NCI-H128 (cell line): ENCODE data around the gene NUDT14.

Source experiments
- DNase-seq: peaks from one replicate; lab custom pipeline; 2025; ENCODE audit not compliant: unreplicated experiment; lab: John Stamatoyannopoulos, UW

NUDT14 gene

DNA sequence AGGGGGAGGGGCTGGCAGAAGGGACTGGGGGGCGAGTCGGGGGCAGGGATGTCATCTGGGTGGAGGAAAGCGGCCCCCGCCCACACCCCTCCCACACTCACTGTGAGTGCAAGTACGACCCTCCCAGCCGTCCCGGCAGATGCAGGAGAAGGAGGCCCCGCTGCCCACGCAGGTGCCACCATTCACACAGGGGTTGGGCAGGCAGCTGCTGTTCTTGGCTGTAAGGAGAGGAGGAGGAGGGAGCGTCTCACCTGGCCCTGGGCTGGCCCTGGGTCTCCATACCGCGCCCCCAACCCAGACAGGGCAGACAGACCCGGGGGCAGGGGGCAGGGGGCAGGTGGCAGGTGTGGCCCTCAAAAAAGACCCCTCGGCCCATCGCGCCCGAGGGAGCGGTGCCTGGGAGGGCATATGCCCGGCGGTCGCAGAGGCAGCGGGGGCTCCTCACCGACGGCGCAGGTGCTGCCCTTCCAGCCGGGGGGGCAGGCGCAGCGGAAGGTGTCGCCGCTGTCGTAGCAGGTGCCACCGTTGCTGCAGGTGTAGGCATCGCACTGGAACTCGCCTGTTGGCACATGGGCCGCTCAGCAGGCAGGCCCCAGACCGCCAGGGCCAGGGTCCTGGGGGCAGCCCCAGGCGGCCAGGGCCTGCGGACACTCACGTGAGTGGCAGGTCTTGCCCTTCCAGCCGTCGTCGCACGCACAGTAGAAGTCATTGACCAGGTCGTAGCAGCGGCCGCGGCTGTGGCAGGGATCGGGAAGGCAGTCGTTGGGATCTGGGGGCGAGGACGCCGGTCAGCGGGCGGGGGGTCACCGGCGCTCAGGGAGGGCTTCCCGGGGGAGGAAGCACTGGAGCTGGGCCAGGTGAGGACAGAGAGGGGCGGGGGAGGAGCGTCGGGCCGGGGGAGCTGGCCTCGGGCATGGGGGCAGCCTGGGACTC lies 33.2 kb downstream of the NUDT14 start:
- no peak for DNase-seq

DNA sequence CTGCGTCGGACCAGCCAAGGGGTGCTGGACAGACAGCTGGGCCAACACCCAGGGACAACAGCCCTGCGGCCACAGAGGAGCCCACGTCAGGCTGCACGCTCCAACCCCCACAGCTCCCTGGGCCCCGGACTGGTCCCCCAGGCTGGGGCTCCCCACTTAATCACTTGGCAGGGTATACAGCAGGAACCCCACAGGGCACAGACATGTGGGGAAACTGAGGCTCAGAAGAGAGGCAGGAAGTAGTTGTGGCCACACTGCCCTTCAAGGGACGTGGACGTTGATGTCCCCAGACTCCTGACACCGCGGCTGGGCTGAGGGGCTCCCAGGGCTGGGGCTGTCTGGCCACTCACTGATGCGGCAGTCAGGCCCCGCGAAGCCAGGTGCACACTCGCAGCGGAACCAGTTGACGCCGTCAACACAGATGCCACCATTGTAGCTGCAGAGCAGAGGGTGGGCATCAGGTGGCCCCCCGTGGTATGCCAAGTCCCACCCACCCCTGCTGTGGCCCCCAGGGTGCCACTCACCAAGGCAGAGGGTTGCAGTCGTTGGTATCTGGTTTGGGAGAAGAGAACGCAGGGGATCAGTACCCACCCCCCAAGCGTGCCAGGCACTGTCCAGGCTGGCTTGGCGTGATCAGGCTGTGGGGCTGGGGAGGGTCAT lies 34.0 kb downstream of the NUDT14 start:
- DNase-seq: no peak

DNA sequence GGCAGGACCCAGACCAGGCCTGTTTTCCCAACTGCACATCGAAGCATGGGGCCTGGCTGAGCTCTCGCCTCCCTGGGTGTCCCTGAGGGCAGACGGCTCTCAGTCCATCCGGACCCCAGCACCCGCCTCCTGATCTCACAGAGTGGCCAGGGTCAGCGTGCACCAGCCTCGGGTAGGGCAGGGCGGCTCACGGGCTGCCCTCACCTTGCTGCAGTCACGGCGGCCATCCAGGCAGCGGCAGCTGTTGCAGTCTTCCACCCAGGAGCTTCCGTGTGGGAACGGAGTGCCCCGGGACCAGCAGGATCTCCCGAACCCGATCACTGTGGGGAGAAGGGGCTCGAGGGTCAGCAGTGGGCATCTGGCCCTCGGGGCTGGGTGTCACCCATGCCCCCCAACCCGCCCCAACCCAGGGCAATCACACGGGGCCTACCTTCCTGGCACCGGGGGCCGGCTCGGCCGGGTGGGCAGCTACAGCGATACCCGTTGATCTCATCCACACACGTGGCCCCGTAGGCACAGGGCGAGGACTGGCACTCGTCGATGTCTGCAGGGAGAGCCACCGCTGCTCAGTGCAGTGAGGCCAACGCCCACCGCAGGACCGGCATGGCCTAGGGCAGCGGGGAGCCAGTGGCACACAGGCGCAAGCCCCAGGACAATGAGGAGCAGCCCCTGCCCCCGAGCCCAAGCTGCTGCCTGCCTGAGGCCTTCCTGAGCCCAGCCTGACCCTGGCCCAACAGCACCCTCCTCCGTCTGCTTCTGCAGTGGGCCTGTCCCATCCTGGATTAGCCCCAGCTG lies 34.7 kb downstream of the NUDT14 start:
- DNase-seq: no peak

DNA sequence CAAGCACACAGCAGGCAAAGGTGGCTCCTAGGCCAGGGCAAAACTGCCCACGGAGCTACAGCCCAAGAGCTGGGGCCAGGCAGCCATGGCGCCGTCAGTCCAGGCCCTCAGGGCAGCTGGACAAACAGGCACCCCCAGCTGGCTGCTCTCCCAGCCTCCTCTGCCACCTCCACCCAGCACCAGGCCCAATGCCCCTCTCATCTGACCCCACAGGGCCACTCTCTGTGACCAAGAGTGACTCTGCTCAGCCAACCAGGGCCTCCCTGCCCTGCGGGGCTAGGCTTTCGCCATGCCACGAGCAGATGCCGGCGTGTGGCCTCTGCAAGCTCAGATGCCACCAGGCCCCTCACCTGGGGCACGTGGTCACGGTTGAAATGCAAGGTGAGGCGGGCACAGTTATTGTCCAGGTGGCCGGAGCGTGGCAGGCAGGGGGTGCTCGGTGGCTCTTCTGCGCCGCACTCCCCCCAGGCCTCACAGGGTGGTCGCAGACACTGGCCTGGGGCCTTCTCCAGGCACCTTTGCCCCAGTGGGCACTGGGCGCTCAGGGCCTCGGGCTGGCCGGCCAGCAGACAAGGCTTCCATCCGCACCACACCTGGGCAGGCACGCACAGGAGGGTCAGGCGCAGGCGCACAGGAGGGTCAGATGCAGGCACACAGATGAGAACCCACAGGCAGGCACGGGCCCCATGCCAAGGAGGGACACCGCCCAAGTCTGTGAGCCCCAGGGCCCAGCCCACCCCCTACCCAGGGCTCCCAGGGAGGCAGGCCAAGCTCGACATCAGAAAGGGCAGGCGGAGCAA lies 35.5 kb downstream of the NUDT14 start:
- DNase-seq: no peak

DNA sequence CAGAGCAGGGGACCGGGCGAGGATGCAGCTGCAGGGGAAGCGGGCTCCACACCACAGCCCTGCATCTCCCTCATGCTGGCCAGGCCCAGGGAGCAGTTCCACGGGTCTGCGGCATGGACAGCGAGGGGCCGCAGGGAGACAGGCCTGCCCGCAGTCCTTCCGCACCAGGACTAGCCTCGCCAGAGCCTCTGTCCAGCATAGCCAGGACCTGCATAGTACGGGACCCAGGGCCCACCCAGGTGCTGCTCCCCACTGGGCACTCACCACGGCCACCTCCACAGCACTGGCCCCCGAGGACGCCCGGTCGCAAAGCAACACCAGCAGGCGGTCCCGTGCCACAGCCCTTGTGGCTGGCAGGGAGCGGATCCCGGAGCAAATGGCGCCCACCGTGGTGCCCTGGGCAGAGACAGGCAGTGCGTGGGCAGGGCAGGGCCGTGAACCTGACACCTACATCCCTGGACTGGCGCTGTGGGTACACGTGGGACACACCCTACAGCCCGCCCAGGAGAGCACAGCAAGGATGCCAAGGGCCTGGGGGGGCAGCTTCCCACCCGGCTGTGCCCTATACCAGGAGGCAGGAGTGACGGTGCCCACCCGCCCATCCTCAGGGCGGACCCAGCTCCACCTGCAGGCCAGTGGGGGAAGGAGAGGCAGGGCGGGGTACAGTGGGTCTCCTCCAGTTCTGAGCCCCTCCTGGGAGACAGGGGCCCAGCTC lies 36.3 kb downstream of the NUDT14 start:
- DNase-seq: no peak

DNA sequence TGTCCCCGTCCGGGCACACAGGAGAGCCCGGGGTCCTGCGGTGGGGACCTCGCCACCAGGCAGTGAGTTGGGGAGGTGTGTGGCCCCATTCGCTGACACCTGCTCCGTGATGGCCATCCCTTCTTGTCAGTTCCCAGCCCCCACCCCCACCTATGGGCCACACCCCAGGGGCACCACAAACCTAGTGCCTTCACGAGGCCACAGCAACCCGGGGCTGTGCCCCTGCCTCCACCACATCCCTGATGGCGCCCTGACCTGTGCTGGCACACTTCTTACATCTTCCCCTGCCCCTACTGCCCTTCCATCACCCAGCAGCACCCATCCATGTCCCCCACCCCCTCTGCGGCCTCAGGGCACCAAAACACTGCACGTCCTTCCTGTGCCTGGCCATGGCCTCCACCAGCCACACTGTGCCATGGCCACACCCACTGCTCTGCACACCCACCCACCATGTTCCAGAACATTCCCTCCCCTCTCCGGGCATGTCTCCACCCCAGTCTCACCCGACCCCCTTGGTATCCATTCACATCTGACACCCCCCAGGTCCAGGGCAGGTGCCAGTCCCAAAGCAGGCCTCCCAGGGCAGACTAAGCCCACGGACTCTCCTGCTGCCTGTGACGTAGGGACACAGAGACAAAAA lies 37.0 kb downstream of the NUDT14 start:
- no peak for DNase-seq

DNA sequence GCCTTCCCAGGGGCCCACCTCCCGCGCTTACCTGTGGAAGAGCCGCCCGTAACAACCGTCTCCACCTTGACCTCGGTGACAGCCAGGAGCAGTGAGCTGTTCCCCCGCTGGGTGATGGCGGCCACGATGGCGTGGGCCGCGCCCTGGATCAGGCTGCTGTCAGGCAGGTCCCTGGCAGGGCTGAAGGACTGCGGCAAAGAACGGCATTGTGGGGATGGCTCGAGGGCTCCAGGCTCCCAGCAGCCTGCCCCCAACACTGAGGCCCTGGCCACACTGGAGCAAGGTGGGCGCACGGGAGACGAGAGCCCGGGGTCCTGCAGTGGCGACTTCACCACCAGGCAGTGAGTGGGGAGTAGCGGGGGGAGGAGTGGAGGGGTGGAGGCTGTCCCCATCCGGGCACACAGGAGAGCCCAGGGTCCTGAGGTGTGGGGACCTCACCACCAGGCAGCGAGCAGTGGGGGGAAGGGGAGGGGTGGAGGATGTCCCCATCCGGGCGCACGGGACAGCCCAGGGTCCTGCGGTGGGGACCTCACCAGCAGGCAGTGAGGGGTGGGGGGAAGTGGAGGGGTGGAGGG lies 37.6 kb downstream of the NUDT14 start:
- no peak for DNase-seq

DNA sequence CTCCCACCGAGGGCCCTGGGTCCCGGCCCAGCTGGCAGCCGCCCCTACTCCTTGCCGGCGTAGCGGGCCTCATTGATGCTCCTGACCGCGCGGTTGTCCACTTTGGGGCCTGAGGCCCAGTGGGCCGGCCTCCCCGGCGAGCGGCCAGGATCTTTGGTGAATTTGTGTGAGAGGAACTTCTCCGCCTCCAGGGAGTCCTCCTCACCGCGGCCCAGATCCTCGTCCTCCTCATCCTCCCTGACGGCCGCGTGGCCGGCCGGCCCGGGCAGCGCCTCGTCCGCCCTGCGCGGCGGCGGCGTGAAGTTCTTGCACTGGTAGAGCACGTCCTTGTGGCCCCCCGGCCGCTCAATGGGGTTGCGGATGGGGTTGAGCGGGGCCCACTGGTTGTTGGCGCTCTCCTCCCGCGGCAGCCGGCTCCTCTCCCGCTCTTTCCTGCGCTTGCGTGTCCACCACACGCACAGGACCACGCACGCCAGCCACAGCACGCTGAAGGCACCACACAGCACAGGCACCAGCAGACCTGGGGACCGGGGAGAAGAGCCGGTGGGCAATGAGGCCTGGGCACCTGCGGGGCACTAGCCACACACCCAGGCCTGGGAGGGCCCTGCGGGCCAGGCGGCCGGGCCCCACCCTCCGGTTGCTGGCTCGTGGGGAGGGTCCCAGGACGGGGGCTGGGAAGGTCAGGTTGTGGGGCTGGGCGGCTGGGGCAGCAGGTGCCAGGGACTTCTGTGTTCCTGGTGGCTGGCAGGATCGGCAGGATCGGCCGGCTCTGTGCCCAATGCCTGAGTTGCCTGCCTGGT lies 38.3 kb downstream of the NUDT14 start:
- no peak for DNase-seq

DNA sequence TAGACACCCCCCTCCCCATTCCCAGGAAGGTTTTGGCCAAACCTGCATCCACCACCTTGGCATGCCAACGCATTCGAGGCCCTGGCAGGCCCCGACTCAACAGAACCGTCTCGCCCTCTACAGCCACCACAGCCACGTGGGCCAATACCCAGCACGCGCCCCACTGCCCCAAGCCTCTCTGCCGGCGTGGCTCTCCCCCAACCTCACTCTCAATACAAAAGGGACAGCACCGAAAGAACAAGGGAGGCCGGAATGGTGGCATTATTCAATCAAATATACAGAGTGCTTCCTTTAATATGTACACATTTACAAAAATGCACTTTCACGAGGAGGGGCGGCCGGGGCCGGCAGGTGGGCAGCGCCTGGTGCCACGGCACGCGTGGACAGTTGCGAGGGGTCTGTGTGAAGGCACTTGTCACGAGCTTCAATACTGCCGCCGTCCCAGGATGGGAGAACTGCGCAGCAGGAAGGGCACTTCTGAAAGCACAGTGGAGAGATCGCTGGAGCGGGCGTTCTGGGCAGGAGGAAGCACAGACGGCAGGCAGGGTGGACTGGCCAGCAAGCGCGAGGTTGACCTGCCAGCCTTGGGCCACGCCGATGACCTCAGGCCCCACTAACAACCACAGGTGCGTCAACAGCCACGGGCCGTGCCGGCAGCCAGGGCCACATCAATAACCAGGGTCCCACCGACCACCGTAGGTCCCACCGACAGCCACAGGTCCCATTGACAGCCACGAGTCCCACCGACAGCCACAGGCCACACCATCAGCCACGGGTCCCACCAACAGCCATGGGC lies 39.4 kb downstream of the NUDT14 start:
- no peak for DNase-seq

DNA sequence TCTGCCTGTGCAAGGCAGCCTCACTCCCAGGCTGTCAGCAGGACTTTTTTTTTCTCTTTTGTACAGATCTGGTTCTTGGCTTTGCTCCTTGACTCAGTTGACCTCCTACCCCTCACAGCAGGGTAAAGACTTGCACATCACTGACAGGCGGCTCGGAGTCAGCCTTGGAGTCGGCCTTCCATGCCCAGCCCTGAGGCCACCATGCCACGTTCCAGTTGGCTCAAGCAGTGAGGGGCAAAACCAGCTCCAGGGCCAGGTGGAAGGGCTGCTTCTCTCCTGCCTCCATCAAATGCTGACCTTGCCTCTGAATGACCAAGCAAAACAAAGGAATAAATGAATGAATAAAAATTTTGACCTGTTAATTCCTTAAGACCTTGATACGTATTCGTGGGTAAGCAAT lies 40.1 kb downstream of the NUDT14 start:
- DNase-seq: no peak

DNA sequence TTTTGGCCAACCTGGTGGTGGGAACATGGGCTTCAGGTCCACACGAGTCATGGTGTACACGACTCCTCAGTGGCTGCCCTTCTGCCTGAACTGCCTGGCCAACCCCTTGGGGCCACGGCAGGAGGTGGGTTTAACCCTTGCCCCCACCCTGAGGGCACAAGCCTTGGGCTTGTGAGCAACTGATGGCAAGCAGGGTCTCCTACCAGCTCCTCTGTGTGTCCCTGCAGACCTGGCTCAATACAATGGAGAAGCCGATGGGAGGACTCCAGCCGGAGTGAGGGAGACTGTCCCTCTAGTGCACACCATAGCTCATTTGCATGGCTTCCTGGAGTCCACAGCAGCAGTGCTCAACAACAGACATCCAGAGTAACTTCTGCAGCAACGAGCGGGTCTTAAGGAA lies 40.5 kb downstream of the NUDT14 start:
- DNase-seq: no peak

DNA sequence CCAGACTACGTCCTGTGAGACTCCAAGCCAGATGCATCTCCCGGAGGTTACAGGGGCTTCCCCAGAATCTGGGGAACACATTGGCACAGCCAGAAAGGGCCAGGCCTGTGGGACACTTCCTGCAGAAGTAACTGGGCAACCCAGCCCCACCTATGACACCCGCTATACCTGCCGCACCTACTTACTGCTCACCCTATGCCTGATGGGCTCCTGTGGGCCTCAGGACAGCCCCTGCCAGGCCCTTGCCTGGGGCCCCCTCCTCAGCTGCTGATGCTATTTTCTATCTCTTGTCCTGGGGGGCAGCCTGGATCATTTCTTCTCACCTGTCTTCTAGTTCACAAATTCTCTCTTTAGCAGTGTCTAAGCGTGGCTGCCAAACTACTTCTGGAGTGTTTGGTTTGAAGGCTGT lies 41.3 kb downstream of the NUDT14 start:
- no peak for DNase-seq

DNA sequence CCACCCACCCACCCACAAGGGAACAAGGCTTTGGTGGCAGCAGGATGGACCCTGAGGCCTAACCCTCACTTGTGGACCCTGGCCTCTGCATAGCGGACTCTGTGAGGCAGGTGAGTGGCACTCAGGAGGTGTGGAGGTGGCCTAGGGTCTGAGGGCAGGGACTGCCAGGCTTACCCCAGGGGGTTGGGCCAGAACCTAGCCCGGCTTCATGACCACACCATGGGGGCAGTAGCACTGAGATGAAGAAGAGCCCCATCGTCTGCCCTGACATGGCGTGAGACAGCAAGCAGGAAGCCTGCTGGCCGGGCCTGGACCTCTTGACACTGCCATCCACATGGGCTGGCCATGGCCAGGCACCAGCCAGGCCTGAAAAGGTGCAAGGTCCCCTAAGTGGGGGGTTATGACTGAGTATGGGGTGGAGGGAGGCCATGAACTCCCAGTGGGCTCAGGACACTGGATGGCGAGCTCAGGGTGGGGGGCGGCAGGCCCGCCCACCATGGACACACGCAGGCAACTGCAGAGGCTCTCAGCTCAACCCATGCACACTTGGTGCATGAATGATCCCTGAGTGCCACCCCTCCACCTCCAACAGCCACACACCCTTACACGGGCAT lies 41.8 kb downstream of the NUDT14 start:
- DNase-seq: no peak

DNA sequence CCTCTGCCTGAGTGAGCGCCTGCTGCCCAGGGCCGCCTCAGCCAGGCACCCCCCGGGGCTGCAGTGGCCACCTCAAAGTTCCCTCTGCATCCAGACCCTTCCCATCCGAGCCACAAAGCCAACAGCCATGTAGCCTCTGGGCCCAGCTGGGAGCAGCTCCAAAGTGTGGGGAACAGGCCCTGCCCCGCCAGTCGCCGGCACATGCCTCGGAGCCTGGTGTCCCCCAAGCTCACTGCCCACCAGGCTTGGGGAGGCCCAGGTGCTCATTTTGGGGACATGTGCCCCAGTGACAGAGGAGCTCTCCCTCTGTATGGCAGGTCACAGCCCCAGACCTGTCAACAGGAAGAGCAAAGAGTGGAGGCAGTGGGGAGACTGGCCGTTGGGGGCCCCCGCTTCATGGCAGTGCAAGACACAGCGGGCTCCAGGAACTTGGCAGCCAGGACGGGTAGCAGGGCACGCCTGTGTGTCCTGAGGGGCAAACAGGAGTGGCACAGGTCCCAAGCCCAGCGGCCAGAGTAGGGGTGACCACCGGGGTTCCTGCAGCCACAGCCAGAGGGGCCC lies 42.5 kb downstream of the NUDT14 start:
- DNase-seq: no peak

DNA sequence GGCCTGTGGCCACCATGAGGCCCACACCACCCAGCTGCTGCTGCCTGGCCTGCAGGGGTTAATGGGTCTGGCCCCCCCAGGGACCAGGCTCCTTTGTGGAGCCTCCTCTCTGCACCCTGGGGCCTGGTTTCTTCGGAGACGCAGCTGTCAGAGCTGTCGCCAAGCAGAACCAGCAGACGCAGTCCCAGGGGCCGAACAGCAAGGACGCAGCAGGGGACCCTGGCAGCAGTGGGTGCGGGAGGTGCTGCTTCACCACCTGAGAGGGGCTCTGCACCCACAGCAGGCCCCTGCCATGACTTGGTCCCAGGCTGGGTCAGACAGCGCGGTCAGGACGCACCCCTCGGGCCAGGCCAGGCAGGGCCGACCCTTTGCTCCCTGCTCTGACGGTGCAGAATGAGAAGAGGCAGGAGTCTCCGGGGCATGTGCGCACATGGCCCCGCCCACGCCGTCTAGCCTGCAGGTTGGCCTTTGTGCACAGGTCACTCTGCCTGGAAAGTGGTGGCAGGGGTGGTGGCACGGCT lies 43.0 kb downstream of the NUDT14 start:
- DNase-seq: no peak

DNA sequence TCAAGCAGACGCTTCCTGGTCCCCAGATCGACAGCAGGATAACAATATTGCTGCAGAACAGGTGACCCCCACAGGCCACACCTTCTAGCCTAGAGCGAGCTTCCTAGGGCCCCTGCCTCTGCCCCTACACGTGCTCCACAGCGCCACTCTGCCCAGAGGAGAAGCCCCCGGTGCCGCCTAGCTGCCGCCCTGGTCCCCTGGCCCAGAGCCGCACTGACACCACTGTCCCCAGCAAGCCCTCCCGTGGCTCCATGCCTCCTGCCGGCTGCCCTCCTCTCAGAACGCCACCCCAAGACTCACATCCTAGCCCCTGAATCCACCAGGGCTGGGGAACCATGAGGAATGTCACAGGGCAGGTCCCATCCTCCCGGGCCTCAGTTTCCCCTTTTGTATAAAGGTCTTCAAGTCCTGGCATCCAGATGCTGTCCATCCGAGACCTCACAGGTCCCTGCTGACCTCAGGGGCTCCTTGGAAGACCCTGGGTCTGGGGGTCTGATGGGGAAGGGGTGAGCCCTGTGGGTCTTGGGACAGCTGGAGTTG lies 43.6 kb downstream of the NUDT14 start:
- DNase-seq: no peak
